Common myeloid progenitor, CD34-positive (primary cell): Measurements from ENCODE around the gene FRK.
"Not testable (repeated sequence)": the region's sequence is repeated elsewhere in the genome, so short reads cannot be mapped to it uniquely, and the experiment has no call there.

ENCODE experiments used
- CTCF ChIA-PET: fragments of 350-600 bp; sonication (Branson Sonifier 250); formaldehyde crosslinking; loops from one replicate; lab custom pipeline; 2021; ENCODE audit warnings: antibody characterized with exemption; lab: Charles Lee
- POLR2A ChIA-PET: fragments of 350-600 bp; sonication (Branson Sonifier 250); formaldehyde crosslinking; loops from one replicate; lab custom pipeline; 2021; ENCODE audit warnings: antibody characterized with exemption; lab: Charles Lee
- DNase-seq, 3 donors: peaks; one replicate each; pipeline versions ENCODE4 v3.0.0 to v3.0.0-alpha.2; 2013
- H3K27ac ChIP-seq, 2 experiments: 1 replicate in 1 of 2; 2 replicates in 1 of 2; pipeline ENCODE4 v1.7.0; 2013; ENCODE audit warnings: inconsistent platforms in 2 of 2, low read length in 2 of 2, mild to moderate bottlenecking in 2 of 2, low read depth in 1 of 2, moderate library complexity in 1 of 2; ENCODE audit not compliant: severe bottlenecking in 2 of 2, insufficient read depth in 1 of 2, poor library complexity in 1 of 2
- H3K27me3 ChIP-seq, 5 experiments: replicated peaks in 2 of 5; 1 replicate in 3 of 5; 2 replicates in 2 of 5; pipeline versions ENCODE4 v1.6.1 to v1.7.0; 2013; ENCODE audit warnings: low read length in 4 of 5, mild to moderate bottlenecking in 2 of 5, moderate library complexity in 2 of 5, inconsistent platforms in 1 of 5; ENCODE audit not compliant: insufficient read depth in 5 of 5, control insufficient read depth in 4 of 5
- H3K36me3 ChIP-seq, 4 experiments: 1 replicate in 2 of 4; 2 replicates in 2 of 4; pipeline versions ENCODE4 v1.6.1 to v1.7.0; 2013; ENCODE audit warnings: low read length in 3 of 4, control low read depth in 1 of 4, mild to moderate bottlenecking in 1 of 4; ENCODE audit not compliant: control insufficient read depth in 4 of 4, insufficient read depth in 4 of 4
- H3K4me1 ChIP-seq, 4 experiments: 1 replicate in 3 of 4; 2 replicates in 1 of 4; pipeline versions ENCODE4 v1.6.1 to v1.7.1; 2013; ENCODE audit warnings: low read length in 3 of 4, mild to moderate bottlenecking in 3 of 4, control low read depth in 1 of 4, inconsistent platforms in 1 of 4, moderate library complexity in 1 of 4; ENCODE audit not compliant: control insufficient read depth in 4 of 4, insufficient read depth in 4 of 4; ENCODE audit errors: control extremely low read depth in 1 of 4
- H3K4me3 ChIP-seq, 7 experiments: 1 replicate in 4 of 7; 2 replicates in 3 of 7; pipeline versions ENCODE4 v1.5.1 to v1.7.0; 2013; ENCODE audit warnings: mild to moderate bottlenecking in 7 of 7, low read length in 6 of 7, moderate library complexity in 6 of 7, inconsistent platforms in 2 of 7, low read depth in 2 of 7, control low read depth in 1 of 7; ENCODE audit not compliant: insufficient read depth in 4 of 7, control insufficient read depth in 1 of 7; ENCODE audit errors: extremely low read depth in 1 of 7
- H3K9me3 ChIP-seq, 5 experiments: 1 replicate in 4 of 5; 2 replicates in 1 of 5; pipeline versions ENCODE4 v1.6.1 to v1.7.1; 2013; ENCODE audit warnings: low read length in 4 of 5, mild to moderate bottlenecking in 2 of 5, inconsistent platforms in 1 of 5, low read depth in 1 of 5, moderate library complexity in 1 of 5; ENCODE audit not compliant: control insufficient read depth in 4 of 5, insufficient read depth in 2 of 5; ENCODE audit errors: control extremely low read depth in 1 of 5
- WGBS: methylation state at CpG from one replicate; pipeline ENCODE4 v1.1.5; 2013; ENCODE audit not compliant: insufficient coverage; 5-methylcytosine and 5-hydroxymethylcytosine counted together

Gene FRK

GRCh38 chr6:116049321-116049720, 11.4 kb downstream of the FRK start:
- CTCF ChIA-PET = no interaction called here
- no peaks in the 10 kb centered on the region for H3K27me3 ChIP-seq
- no CpG with 5 or more reads among the region's 1 CpG for whole genome bisulfite sequencing
- no peaks in the 10 kb centered on the region for H3K36me3 ChIP-seq
- H3K4me1 ChIP-seq = no peaks in the 10 kb centered on the region
- DNase-seq = no peak
- H3K4me3 ChIP-seq = no peak overlapping the region
- POLR2A ChIA-PET = no interaction called here
- H3K9me3 ChIP-seq = no peaks in the 10 kb centered on the region
- no peak overlapping the region for H3K27ac ChIP-seq

GRCh38 chr6:116047173-116047933, 13.3 kb downstream of the FRK start:
- ChIA-PET CTCF (no interaction called here), POLR2A (no interaction called here)
- WGBS = 93% methylated on average over 2 of the region's 3 CpGs
- no peak for DNase-seq
- no peak overlapping the region for H3K4me3 ChIP-seq
- H3K36me3 ChIP-seq = no peaks in the 10 kb centered on the region
- H3K27ac ChIP-seq = no peak overlapping the region
- no peaks in the 10 kb centered on the region for H3K27me3 ChIP-seq
- H3K9me3 ChIP-seq = no peaks in the 10 kb centered on the region
- no peaks in the 10 kb centered on the region for H3K4me1 ChIP-seq

GRCh38 chr6:116046737-116047136, 14.0 kb downstream of the FRK start:
- no peak for DNase-seq
- POLR2A ChIA-PET = no interaction called here
- no peaks in the 10 kb centered on the region for H3K4me1 ChIP-seq
- H3K36me3 ChIP-seq = no peaks in the 10 kb centered on the region
- no peak overlapping the region for H3K4me3 ChIP-seq
- WGBS = no CpG with 5 or more reads among the region's 1 CpG
- no peak overlapping the region for H3K27ac ChIP-seq
- H3K9me3 ChIP-seq = no peaks in the 10 kb centered on the region
- H3K27me3 ChIP-seq = no peaks in the 10 kb centered on the region
- CTCF ChIA-PET = no interaction called here

GRCh38 chr6:116046272-116046671, 14.4 kb downstream of the FRK start:
- H3K36me3 ChIP-seq, DNase-seq, H3K27ac ChIP-seq, H3K27me3 ChIP-seq, H3K9me3 ChIP-seq, H3K4me1 ChIP-seq, CTCF ChIA-PET, POLR2A ChIA-PET, H3K4me3 ChIP-seq: not testable (repeated sequence)

GRCh38 chr6:116041934-116042333, 18.8 kb downstream of the FRK start:
- no peak for DNase-seq
- Histone ChIP-seq H3K9me3 (no peaks in the 10 kb centered on the region), H3K27me3 (no peaks in the 10 kb centered on the region), H3K4me3 (no peak overlapping the region), H3K4me1 (no peaks in the 10 kb centered on the region), H3K36me3 (no peaks in the 10 kb centered on the region), H3K27ac (no peak overlapping the region)
- WGBS = 94% methylated on average over 5 of the region's 5 CpGs
- CTCF ChIA-PET = interaction anchor here (0.6 kb wide), 1 partner anchor 13 kb away, joined by 3 read pairs; no protein-coding TSS in a partner anchor
- POLR2A ChIA-PET = interaction anchor here (0.7 kb wide), 1 partner anchor 270 kb away, joined by 4 read pairs; no protein-coding TSS in a partner anchor

- DNase-seq = no peak
- Histone ChIP-seq H3K36me3 (no peaks in the 10 kb centered on the region), H3K4me1 (no peaks in the 10 kb centered on the region), H3K27me3 (no peaks in the 10 kb centered on the region), H3K9me3 (no peaks in the 10 kb centered on the region), H3K27ac (no peak overlapping the region), H3K4me3 (no peak overlapping the region)
- POLR2A ChIA-PET = no interaction called here
- 100% methylated on average over 1 of the region's 2 CpGs for WGBS
- CTCF ChIA-PET = no interaction called here
These were observed 19.7 kb downstream of the FRK start for GRCh38 chr6:116040993-116041392.

GRCh38 chr6:116036885-116037284, 23.8 kb downstream of the FRK start:
- Histone ChIP-seq H3K27ac (no peak overlapping the region), H3K36me3 (no peaks in the 10 kb centered on the region), H3K4me3 (no peak overlapping the region), H3K9me3 (no peaks in the 10 kb centered on the region), H3K4me1 (no peaks in the 10 kb centered on the region), H3K27me3 (no peaks in the 10 kb centered on the region)
- no peak for DNase-seq
- CTCF ChIA-PET = no interaction called here
- POLR2A ChIA-PET = no interaction called here
